Measurements from ENCODE around the gene C1orf198.

GRCh38 chr1:230824551-230824918 is 43.8 kb downstream of the C1orf198 start:
- TF ChIP-seq FOXP2 (optimal IDR thresholded peaks at IDR 0.05; ENCODE audit: borderline replicate concordance, extremely low read depth, extremely low read length, insufficient read depth) (no peak), POLR2AphosphoS5 (IDR thresholded peaks at IDR 0.05; ENCODE audit: low read depth, low read length) (no peak), SIN3A (IDR thresholded peaks at IDR 0.05; ENCODE audit: borderline replicate concordance, insufficient read depth, low read length) (no peak), TAF1 (IDR thresholded peaks at IDR 0.05; ENCODE audit: borderline replicate concordance, insufficient read depth, low read length) (no peak), REST (IDR thresholded peaks at IDR 0.05; ENCODE audit: insufficient read depth in 1 of 2, low read depth in 2 of 2, low read length in 2 of 2) (no peak)
